OCI-LY3 (cell line): ENCODE results near the gene CCSER1.

Experiments
- CTCF ChIP-seq: fragments of 200-600, 300-600 bp; sonication (generic); IDR thresholded peaks from 2 replicates; pipeline ENCODE4 v1.5.1; 2014; ENCODE audit warnings: antibody characterized with exemption, low read length, low read depth
- EZH2phosphoT487 ChIP-seq: fragments of 200-600 bp; shearing (Covaris generic); IDR thresholded peaks from 2 replicates; pipeline ENCODE4 v1.6.1; 2018; ENCODE audit warnings: antibody characterized with exemption, mixed run types, low read depth

- TF ChIP-seq CTCF, result no peak
- no peak for TF ChIP-seq EZH2phosphoT487
These were observed 1094.8 kb downstream of the CCSER1 start for GRCh38 chr4:91222014-91222413.
